Measurements from ENCODE around the gene PHC1.
A peak's percentile ranks its signal among the peaks of the same experiment; 100 is the strongest.

The PHC1 gene

GRCh38 chr12:8949342-8950220 is 35.3 kb downstream of the PHC1 start, which contains the start of gene M6PR:
TSS of gene M6PR (minus strand) at chr12:8949645. CDS start at chr12:8946404, 3,241 bp downstream.
- Mint-ChIP-seq H3K4me1 (peaks cover 39% of the 10 kb centered on the region), H3K36me3 (ENCODE audit: low read depth) (peaks cover 32% of the 10 kb centered on the region), H3K27me3 (ENCODE audit: low read depth, poor library complexity) (peaks cover 7% of the 10 kb centered on the region), H3K9me3 (peaks cover 26% of the 10 kb centered on the region), H3K27ac (peak within 1 kb of the TSS; percentile 99), H3K4me3 (peak within 1 kb of the TSS; percentile 98)
- peak; percentile 88 for DNase-seq
- TF ChIP-seq CTCF (IDR thresholded peaks at IDR 0.05): no peak

GRCh38 chr12:8950221-8950527 is 35.9 kb downstream of the PHC1 start:
- Mint-ChIP-seq H3K27ac (peak overlapping the region; percentile 99), H3K27me3 (ENCODE audit: low read depth, poor library complexity) (peaks cover 7% of the 10 kb centered on the region), H3K4me1 (peaks cover 39% of the 10 kb centered on the region), H3K9me3 (peaks cover 26% of the 10 kb centered on the region), H3K4me3 (peak overlapping the region; percentile 98), H3K36me3 (ENCODE audit: low read depth) (peaks cover 32% of the 10 kb centered on the region)
- no peak for DNase-seq
- TF ChIP-seq CTCF (IDR thresholded peaks at IDR 0.05): no peak

GRCh38 chr12:8950702-8951478 is 36.6 kb downstream of the PHC1 start:
- TF ChIP-seq CTCF (IDR thresholded peaks at IDR 0.05): no peak
- DNase-seq: no peak
- Mint-ChIP-seq H3K4me3 (peak overlapping the region; percentile 98), H3K27ac (peak overlapping the region; percentile 99), H3K36me3 (ENCODE audit: low read depth) (peaks cover 36% of the 10 kb centered on the region), H3K4me1 (peaks cover 39% of the 10 kb centered on the region), H3K9me3 (peaks cover 30% of the 10 kb centered on the region), H3K27me3 (ENCODE audit: low read depth, poor library complexity) (peaks cover 7% of the 10 kb centered on the region)

- H3K36me3 Mint-ChIP-seq (ENCODE audit: low read depth): peaks cover 42% of the 10 kb centered on the region
Measured at GRCh38 chr12:8951744-8952143, 37.4 kb downstream of the PHC1 start.

GRCh38 chr12:8953773-8954402 is 39.6 kb downstream of the PHC1 start:
- DNase-seq: no peak
- Mint-ChIP-seq H3K9me3 (peaks cover 34% of the 10 kb centered on the region), H3K27me3 (ENCODE audit: low read depth, poor library complexity) (peaks cover 7% of the 10 kb centered on the region), H3K36me3 (ENCODE audit: low read depth) (peaks cover 51% of the 10 kb centered on the region), H3K27ac (no peak overlapping the region), H3K4me3 (no peak overlapping the region), H3K4me1 (peaks cover 12% of the 10 kb centered on the region)
- no peak for TF ChIP-seq CTCF (IDR thresholded peaks at IDR 0.05)

More at GRCh38 chr12:8951744-8952143, 37.4 kb downstream of the PHC1 start:
- H3K27me3 Mint-ChIP-seq (ENCODE audit: low read depth, poor library complexity): peaks cover 7% of the 10 kb centered on the region
- H3K27ac Mint-ChIP-seq: no peak overlapping the region
- peaks cover 33% of the 10 kb centered on the region for H3K4me1 Mint-ChIP-seq
- DNase-seq: no peak
- peak overlapping the region; percentile 41 for H3K4me3 Mint-ChIP-seq
- H3K9me3 Mint-ChIP-seq: peaks cover 30% of the 10 kb centered on the region
- TF ChIP-seq CTCF (IDR thresholded peaks at IDR 0.05): no peak
